Lung (tissue), 12 donors: ENCODE measurements around the gene ETV7. TPM values are rescaled to one million over a fixed set of nuclear protein-coding genes. Genes with fewer than 3 reads are reported as not detected.

Source experiments
- ATAC-seq: fragments of 200-7000 bp; cut with Tn5 transposase; one replicate; pipeline ENCODE4 v1.9.1; 2020; ENCODE audit warnings: moderate number of reproducible peaks; ENCODE audit not compliant: insufficient read depth, low FRiP score
- DNase-seq, 3 donors: peaks; one replicate each; pipeline ENCODE4 v3.0.0-alpha.2; 2013 to 2017
- H3K27ac ChIP-seq, 2 donors: one replicate each; pipeline ENCODE4 v1.5.1; 2013; ENCODE audit warnings: mild to moderate bottlenecking in 2 of 2, moderate library complexity in 2 of 2, control low read depth in 1 of 2, inconsistent platforms in 1 of 2, low read depth in 1 of 2, low read length in 1 of 2
- H3K27me3 ChIP-seq, 3 donors: one replicate each; pipeline ENCODE4 v1.5.1; 2013; ENCODE audit warnings: low read length in 2 of 3; ENCODE audit not compliant: control insufficient read depth in 3 of 3, insufficient read depth in 3 of 3
- H3K36me3 ChIP-seq, 4 donors: one replicate each; pipeline ENCODE4 v1.5.1; 2013; ENCODE audit warnings: low read length in 4 of 4, mild to moderate bottlenecking in 1 of 4, moderate library complexity in 1 of 4; ENCODE audit not compliant: control insufficient read depth in 4 of 4, insufficient read depth in 4 of 4
- H3K4me1 ChIP-seq, 5 donors: one replicate each; pipeline ENCODE4 v1.5.1; 2013; ENCODE audit warnings: low read length in 5 of 5, mild to moderate bottlenecking in 2 of 5, moderate library complexity in 1 of 5; ENCODE audit not compliant: control insufficient read depth in 5 of 5, insufficient read depth in 5 of 5
- H3K4me3 ChIP-seq: one replicate; pipeline ENCODE4 v1.5.1; 2013; ENCODE audit warnings: mild to moderate bottlenecking, control low read depth, moderate library complexity
- H3K9ac ChIP-seq, 2 donors: one replicate each; pipeline ENCODE4 v1.5.1; 2013; ENCODE audit warnings: low read length in 2 of 2, control low read depth in 1 of 2; ENCODE audit not compliant: insufficient read depth in 1 of 2
- H3K9me3 ChIP-seq, 4 donors: one replicate each; pipeline ENCODE4 v1.5.1; 2013; ENCODE audit warnings: low read length in 3 of 4, mild to moderate bottlenecking in 1 of 4, moderate library complexity in 1 of 4; ENCODE audit not compliant: control insufficient read depth in 4 of 4, insufficient read depth in 3 of 4
- CTCF ChIP-seq: IDR thresholded peaks from 2 replicates; pipeline ENCODE4 v1.5.1; 2012; ENCODE audit warnings: mild to moderate bottlenecking; ENCODE audit errors: control extremely low read depth, extremely low read depth
- WGBS, 2 donors: extraction: QIAGEN DNeasy Blood & Tissue Kit; methylation state at CpG; one replicate each; pipeline ENCODE4 v1.1.7; 2013; 5-methylcytosine and 5-hydroxymethylcytosine counted together
- polyA plus RNA-seq, 2 donors: library from polyadenylated mRNA; stranded (reverse); fragments of 200-250 nt; gene quantifications; one replicate each; pipeline ENCODE4 v1.2.1, GENCODE V29; 2013
- total RNA-seq, 2 donors: library from RNA; depleted of rRNA in 1 of 2; stranded (reverse); fragments of >200 nt in 1 of 2; gene quantifications; one replicate each; pipeline ENCODE4 v1.2.1, GENCODE V29; 2014 to 2021
- donor health status: control.
- donor health status: control.
- donor health status: Bipolar disorder and iron deficiency.
- donor health status: healthy.
- donor health status: DM: yes; HTN: yes; CAD: no.

Gene ETV7
- total and polyA plus RNA-seq, 4 donors = 1.4 to 6.6 (median 3.6) TPM

- H3K9ac ChIP-seq = no peak overlapping the region
- DNase-seq = no peak
Measured at GRCh38 chr6:36349240-36349639, 38.2 kb downstream of the ETV7 start.

GRCh38 chr6:36347621-36348020, 39.8 kb downstream of the ETV7 start:
- DNase-seq = no peak

More at GRCh38 chr6:36349240-36349639, 38.2 kb downstream of the ETV7 start:
- H3K27me3 ChIP-seq = no peaks in the 10 kb centered on the region
- H3K4me3 ChIP-seq = no peak overlapping the region
- H3K9me3 ChIP-seq = peaks cover 0 to 4% (median 0%) of the 10 kb centered on the region in 4 donors
- H3K27ac ChIP-seq = no peak overlapping the region
- 74 to 82% methylated on average over 6 of the region's 6 CpGs for WGBS, 2 donors
- H3K4me1 ChIP-seq = peaks cover 0 to 13% (median 7%) of the 10 kb centered on the region in 5 donors
- no peaks in the 10 kb centered on the region for H3K36me3 ChIP-seq
- no peak for TF ChIP-seq CTCF
- no peak for ATAC-seq

GRCh38 chr6:36346486-36347273, 40.8 kb downstream of the ETV7 start:
- no peak overlapping the region for H3K9ac ChIP-seq
- no peak overlapping the region for H3K4me3 ChIP-seq
- peaks cover 0 to 2% (median 2%) of the 10 kb centered on the region in 3 donors for H3K27me3 ChIP-seq
- ATAC-seq (no peak), DNase-seq (peak in 2 of 3 donors; percentile 28 to 45)
- no peaks in the 10 kb centered on the region for H3K36me3 ChIP-seq
- no peak overlapping the region for H3K27ac ChIP-seq
- H3K4me1 ChIP-seq = peaks cover 0 to 13% (median 7%) of the 10 kb centered on the region in 5 donors
- H3K9me3 ChIP-seq = no peaks in the 10 kb centered on the region
- no peak for TF ChIP-seq CTCF
- WGBS, 2 donors = 92 to 94% methylated on average over 20 of the region's 20 CpGs

More at GRCh38 chr6:36347621-36348020, 39.8 kb downstream of the ETV7 start:
- Histone ChIP-seq H3K36me3 (no peaks in the 10 kb centered on the region), H3K4me3 (no peak overlapping the region), H3K9me3 (peaks cover 0 to 3% (median 0%) of the 10 kb centered on the region in 4 donors), H3K27me3 (peaks cover 0 to 2% (median 0%) of the 10 kb centered on the region in 3 donors), H3K27ac (no peak overlapping the region), H3K9ac (no peak overlapping the region), H3K4me1 (peaks cover 0 to 13% (median 7%) of the 10 kb centered on the region in 5 donors)
- no peak for TF ChIP-seq CTCF
- WGBS, 2 donors = 90 to 94% methylated on average over 4 of the region's 4 CpGs
- no peak for ATAC-seq
